Smooth muscle cell (in vitro differentiated cells): ENCODE results near the gene IFNL4. TPM values are rescaled to one million over a fixed set of nuclear protein-coding genes. Genes with fewer than 3 reads are reported as not detected.

Experiments
- DNase-seq: peaks from one replicate; lab custom pipeline; 2025; ENCODE audit not compliant: unreplicated experiment; lab: John Stamatoyannopoulos, UW
- H2AFZ ChIP-seq: fragments of 200-600 bp; sonication (generic); 2 replicates; pipeline ENCODE4 v1.6.0; 2016; ENCODE audit warnings: antibody characterized with exemption, low read depth, mild to moderate bottlenecking
- H3F3A ChIP-seq: fragments of 200-600 bp; sonication (generic); 2 replicates; pipeline ENCODE4 v1.6.0; 2017; ENCODE audit warnings: antibody characterized with exemption, low read depth
- H3K27ac ChIP-seq: fragments of 200-600 bp; sonication (generic); 2 replicates; pipeline ENCODE4 v1.5.1; 2016; ENCODE audit warnings: low read depth, mild to moderate bottlenecking
- H3K27me3 ChIP-seq: fragments of 200-600 bp; sonication (generic); 2 replicates; pipeline ENCODE4 v1.6.1; 2016; ENCODE audit warnings: low read depth, mild to moderate bottlenecking
- H3K36me3 ChIP-seq: fragments of 200-600 bp; sonication (generic); 2 replicates; pipeline ENCODE4 v1.5.1; 2016; ENCODE audit warnings: low read depth
- H3K4me1 ChIP-seq: fragments of 200-600 bp; sonication (generic); 2 replicates; pipeline ENCODE4 v1.5.1; 2016; ENCODE audit warnings: low read depth
- H3K4me2 ChIP-seq: fragments of 200-600 bp; sonication (generic); 2 replicates; pipeline ENCODE4 v1.6.0; 2016; ENCODE audit warnings: mild to moderate bottlenecking
- H3K4me3 ChIP-seq: fragments of 200-600 bp; sonication (generic); 2 replicates; pipeline ENCODE4 v1.5.1; 2016; ENCODE audit warnings: mild to moderate bottlenecking
- H3K79me2 ChIP-seq: fragments of 200-600 bp; sonication (generic); 2 replicates; pipeline ENCODE4 v1.6.0; 2016; ENCODE audit warnings: low read depth, mild to moderate bottlenecking
- H3K9ac ChIP-seq: fragments of 200-600 bp; sonication (generic); 2 replicates; pipeline ENCODE4 v1.6.0; 2016; ENCODE audit warnings: low read depth
- H3K9me3 ChIP-seq: fragments of 200-600 bp; sonication (generic); replicated peaks from 2 replicates; pipeline ENCODE4 v1.5.1; 2016; ENCODE audit warnings: low read depth
- H4K20me1 ChIP-seq: fragments of 200-600 bp; sonication (generic); 2 replicates; pipeline ENCODE4 v1.6.0; 2016; ENCODE audit warnings: low read depth
- CTCF ChIP-seq: fragments of 200-600 bp; sonication (generic); IDR thresholded peaks from 2 replicates; pipeline ENCODE4 v1.5.1; 2017; ENCODE audit warnings: borderline replicate concordance, mild to moderate bottlenecking, antibody characterized with exemption; ENCODE audit not compliant: insufficient read depth, poor library complexity, severe bottlenecking
- WGBS: methylation state at CpG from one replicate; pipeline ENCODE4 v1.1.7; 2016; ENCODE audit warnings: low lambda C conversion rate; 5-methylcytosine and 5-hydroxymethylcytosine counted together
- polyA plus RNA-seq: library from polyadenylated mRNA; unstranded; fragments of >200 nt; fragmentation: Nextera tagmentation; extraction: Ambion mirVana; gene quantifications from 2 replicates; pipeline ENCODE4 v1.2.1, GENCODE V29; 2016
- total RNA-seq: library from RNA; depleted of rRNA; stranded (reverse); fragments of >200 nt; gene quantifications from 2 replicates; pipeline ENCODE4 v1.2.3, GENCODE V29; 2014

The IFNL4 gene
- total and polyA plus RNA-seq, 2 experiments from 2014 or later, result 0.15 TPM; not detected in 1

GRCh38 chr19:39253374-39254149 is 4.9 kb upstream of the IFNL4 start:
- WGBS, result 75% methylated on average over 8 of the region's 8 CpGs
- Histone ChIP-seq H3K27ac (no peak overlapping the region), H3K9me3 (no peaks in the 10 kb centered on the region), H3K9ac (no peak overlapping the region), H3F3A (no peaks in the 10 kb centered on the region), H3K36me3 (no peaks in the 10 kb centered on the region), H3K4me3 (no peak overlapping the region), H3K4me2 (no peak overlapping the region), H3K79me2 (no peaks in the 10 kb centered on the region), H4K20me1 (no peaks in the 10 kb centered on the region), H2AFZ (no peak overlapping the region), H3K27me3 (peaks cover 45% of the 10 kb centered on the region), H3K4me1 (no peaks in the 10 kb centered on the region)
- DNase-seq, result no peak
- no peak for TF ChIP-seq CTCF

- no peak for TF ChIP-seq CTCF
- no peak overlapping the region for H3K4me3 ChIP-seq
- no peaks in the 10 kb centered on the region for H3K4me1 ChIP-seq
- WGBS, result 78% methylated on average over 3 of the region's 3 CpGs
- no peaks in the 10 kb centered on the region for H3K36me3 ChIP-seq
- no peak overlapping the region for H3K4me2 ChIP-seq
- DNase-seq, result no peak
- H4K20me1 ChIP-seq, result no peaks in the 10 kb centered on the region
- H3K9ac ChIP-seq, result no peak overlapping the region
- H3K27me3 ChIP-seq, result peaks cover 56% of the 10 kb centered on the region
- no peaks in the 10 kb centered on the region for H3F3A ChIP-seq
- no peaks in the 10 kb centered on the region for H3K79me2 ChIP-seq
- no peak overlapping the region for H3K27ac ChIP-seq
- H2AFZ ChIP-seq, result no peak overlapping the region
- H3K9me3 ChIP-seq, result no peaks in the 10 kb centered on the region
Measured at GRCh38 chr19:39252458-39252857, 3.8 kb upstream of the IFNL4 start.

DNA sequence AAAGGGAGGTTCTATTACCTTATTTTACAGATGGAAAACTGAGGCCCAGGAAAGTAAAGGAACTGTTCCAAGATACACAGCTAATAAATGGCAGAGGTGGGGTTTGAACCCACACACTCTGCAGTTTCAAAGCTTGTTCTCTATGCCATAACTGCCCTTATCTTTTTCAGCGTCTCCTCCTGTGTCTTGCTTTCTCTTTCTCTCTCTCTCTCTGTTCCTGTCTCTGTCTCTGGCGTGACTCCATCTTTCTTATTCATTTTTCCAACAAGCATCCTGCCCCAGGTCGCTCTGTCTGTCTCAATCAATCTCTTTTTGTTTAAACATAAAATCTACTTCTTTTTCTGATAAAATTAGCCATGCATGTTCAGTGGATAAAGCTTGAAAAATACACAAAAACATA is 3.2 kb upstream of the IFNL4 start:
- H3K36me3 ChIP-seq, result no peaks in the 10 kb centered on the region
- TF ChIP-seq CTCF, result no peak
- DNase-seq, result no peak
- H2AFZ ChIP-seq, result no peak overlapping the region
- H3K27ac ChIP-seq, result no peak overlapping the region
- no peaks in the 10 kb centered on the region for H3K9me3 ChIP-seq
- no peaks in the 10 kb centered on the region for H3K79me2 ChIP-seq
- H4K20me1 ChIP-seq, result no peaks in the 10 kb centered on the region
- H3K27me3 ChIP-seq, result peaks cover 62% of the 10 kb centered on the region
- no peaks in the 10 kb centered on the region for H3F3A ChIP-seq
- H3K9ac ChIP-seq, result no peak overlapping the region
- WGBS, result 59% methylated on average over 3 of the region's 3 CpGs
- no peaks in the 10 kb centered on the region for H3K4me1 ChIP-seq
- no peak overlapping the region for H3K4me3 ChIP-seq
- H3K4me2 ChIP-seq, result no peak overlapping the region

DNA sequence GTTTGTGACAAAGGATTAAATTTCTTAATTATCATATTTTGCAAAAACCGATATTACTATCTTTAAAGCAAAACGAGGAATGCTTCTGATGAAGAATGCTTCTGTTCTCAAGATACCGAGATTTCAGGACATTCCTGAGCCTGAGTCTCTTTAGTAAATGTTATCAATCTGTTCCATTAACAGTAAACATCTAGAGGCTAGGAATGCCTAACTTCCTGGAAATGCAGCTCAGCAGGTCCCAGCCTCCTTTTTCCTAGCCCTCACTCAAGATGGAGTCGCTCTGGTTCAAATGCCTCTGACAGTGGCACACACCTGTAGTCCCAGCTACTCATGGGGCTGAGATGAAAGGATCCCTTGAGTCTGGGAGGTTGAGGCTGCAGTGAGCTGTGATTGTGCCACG is 2.4 kb upstream of the IFNL4 start:
- Histone ChIP-seq H3K27ac (no peak overlapping the region), H3K9ac (no peak overlapping the region), H3K4me2 (no peak overlapping the region), H3K27me3 (peaks cover 63% of the 10 kb centered on the region), H3K9me3 (no peaks in the 10 kb centered on the region), H3F3A (no peaks in the 10 kb centered on the region), H3K4me1 (no peaks in the 10 kb centered on the region), H4K20me1 (no peaks in the 10 kb centered on the region), H3K79me2 (no peaks in the 10 kb centered on the region), H3K36me3 (no peaks in the 10 kb centered on the region), H2AFZ (no peak overlapping the region), H3K4me3 (no peak overlapping the region)
- no peak for DNase-seq
- TF ChIP-seq CTCF, result no peak
- 80% methylated on average over 5 of the region's 5 CpGs for WGBS
